ENCODE data around the gene KCNJ14.

Gene KCNJ14

DNA sequence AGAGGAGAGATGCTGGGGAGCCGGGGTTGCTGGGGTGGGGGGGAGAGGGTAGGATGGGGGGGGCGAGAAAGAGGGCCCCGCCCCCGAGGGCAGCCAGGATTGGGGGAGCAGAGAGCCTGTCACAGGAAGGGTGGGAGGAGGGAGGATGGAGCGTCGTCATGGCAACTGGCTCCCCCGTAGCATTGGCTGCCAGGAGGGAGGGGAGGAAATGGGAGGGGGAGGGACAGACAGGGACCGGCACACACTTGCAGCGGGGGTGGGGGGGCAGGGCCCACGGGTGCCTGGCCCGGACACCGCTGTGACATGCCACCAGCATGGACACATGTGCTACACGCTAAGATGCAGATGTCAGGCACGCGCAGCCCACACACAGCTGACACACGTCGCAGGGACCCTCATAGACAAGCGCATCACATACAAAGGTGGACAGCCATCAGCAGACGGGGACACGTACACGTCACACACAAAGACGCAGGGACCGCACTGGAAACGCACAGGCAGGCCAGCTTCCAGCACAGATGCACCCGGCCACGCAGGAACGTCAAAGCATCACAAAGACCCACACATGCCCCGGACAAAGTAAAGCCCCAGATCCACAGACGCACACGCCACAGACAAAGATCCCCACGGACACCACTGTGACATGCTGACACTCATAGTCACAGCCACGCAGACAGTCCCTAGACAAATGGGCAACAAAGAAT lies 56.6 kb downstream of the KCNJ14 start, which contains the start of gene LMTK3:
LMTK3 (minus strand) TSS at position 36 of the 704 bp plus-strand sequence. CDS start 259 bp downstream, outside the sequence.
- H3K36me3 ChIP-seq (ENCODE audit: insufficient read depth, low read length) = no peaks in the 10 kb centered on the region
- TF ChIP-seq, protein P1, sequence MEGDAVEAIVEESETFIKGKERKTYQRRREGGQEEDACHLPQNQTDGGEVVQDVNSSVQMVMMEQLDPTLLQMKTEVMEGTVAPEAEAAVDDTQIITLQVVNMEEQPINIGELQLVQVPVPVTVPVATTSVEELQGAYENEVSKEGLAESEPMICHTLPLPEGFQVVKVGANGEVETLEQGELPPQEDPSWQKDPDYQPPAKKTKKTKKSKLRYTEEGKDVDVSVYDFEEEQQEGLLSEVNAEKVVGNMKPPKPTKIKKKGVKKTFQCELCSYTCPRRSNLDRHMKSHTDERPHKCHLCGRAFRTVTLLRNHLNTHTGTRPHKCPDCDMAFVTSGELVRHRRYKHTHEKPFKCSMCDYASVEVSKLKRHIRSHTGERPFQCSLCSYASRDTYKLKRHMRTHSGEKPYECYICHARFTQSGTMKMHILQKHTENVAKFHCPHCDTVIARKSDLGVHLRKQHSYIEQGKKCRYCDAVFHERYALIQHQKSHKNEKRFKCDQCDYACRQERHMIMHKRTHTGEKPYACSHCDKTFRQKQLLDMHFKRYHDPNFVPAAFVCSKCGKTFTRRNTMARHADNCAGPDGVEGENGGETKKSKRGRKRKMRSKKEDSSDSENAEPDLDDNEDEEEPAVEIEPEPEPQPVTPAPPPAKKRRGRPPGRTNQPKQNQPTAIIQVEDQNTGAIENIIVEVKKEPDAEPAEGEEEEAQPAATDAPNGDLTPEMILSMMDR (IDR thresholded peaks at IDR 0.05; ENCODE audit: borderline replicate concordance, extremely low read depth, low read length, poor library complexity, severe bottlenecking) = no peak
- no peak for TF ChIP-seq EZH2 (IDR thresholded peaks at IDR 0.05; ENCODE audit: borderline replicate concordance, low read depth, low read length, severe bottlenecking)
- H3K27me3 ChIP-seq (ENCODE audit: insufficient read depth, low read length, poor library complexity) = no peaks in the 10 kb centered on the region
- peak; percentile 22; the same call in 1 of the 3 replicates for ATAC-seq (ENCODE audit: insufficient read depth, low read depth)
- H3K79me2 ChIP-seq (ENCODE audit: insufficient read depth, low read length) = no peaks in the 10 kb centered on the region
- no peak within 1 kb of the TSS for H3K9ac ChIP-seq (ENCODE audit: low read depth, low read length)
- no peak within 1 kb of the TSS for H2AFZ ChIP-seq (ENCODE audit: low read depth, low read length)
- peak within 1 kb of the TSS in 1 of 2 experiments; percentile 81; a peak in 2 of 4 replicates for H3K4me3 ChIP-seq (ENCODE audit: low read depth in 1 of 2, low read length in 2 of 2)
- peak; percentile 81 for DNase-seq
- H3K9me3 ChIP-seq (ENCODE audit: insufficient read depth, low read length, severe bottlenecking) = no peaks in the 10 kb centered on the region
- no peaks in the 10 kb centered on the region for H4K20me1 ChIP-seq (ENCODE audit: insufficient read depth, low read length)
- peaks cover 28% of the 10 kb centered on the region for H3K4me1 ChIP-seq (ENCODE audit: insufficient read depth, low read length)
- peak within 1 kb of the TSS; percentile 96 for H3K4me2 ChIP-seq (ENCODE audit: insufficient read depth, low read length)
- no peak within 1 kb of the TSS for H3K27ac ChIP-seq (ENCODE audit: low read length)

DNA sequence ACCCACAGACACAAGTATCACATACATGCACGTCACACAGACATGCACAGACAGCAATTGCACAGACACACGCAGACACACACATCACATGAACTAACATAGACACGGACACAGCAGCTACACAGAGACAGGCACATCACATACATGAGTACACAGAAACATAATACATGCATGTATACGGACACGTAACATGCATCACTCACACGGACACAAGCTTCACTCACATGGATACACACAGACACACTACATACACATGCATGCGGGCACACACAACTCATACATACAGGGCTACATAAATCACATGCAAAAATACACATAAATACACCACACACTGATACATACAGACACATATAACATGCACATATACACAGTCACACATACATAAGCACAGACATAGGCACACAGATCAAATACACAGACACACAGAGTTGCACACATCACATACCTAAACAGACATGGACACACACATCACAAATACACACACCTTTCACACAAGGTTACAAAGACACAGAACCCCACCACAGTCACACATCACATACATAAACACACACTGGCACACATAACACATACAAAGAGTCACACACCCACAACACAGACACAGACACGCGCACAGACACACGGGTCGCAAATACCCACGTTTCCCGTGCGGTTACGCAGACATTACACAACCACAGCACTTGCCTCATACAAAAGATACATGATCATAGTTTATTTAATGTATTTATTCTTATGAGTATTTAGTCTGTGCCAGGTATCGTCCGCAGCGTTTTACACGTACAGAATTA lies 57.3 kb downstream of the KCNJ14 start:
- DNase-seq (no peak), ATAC-seq (ENCODE audit: insufficient read depth, low read depth) (no peak)
- H3K4me1 ChIP-seq (ENCODE audit: insufficient read depth, low read length) = peaks cover 28% of the 10 kb centered on the region
- H4K20me1 ChIP-seq (ENCODE audit: insufficient read depth, low read length) = no peaks in the 10 kb centered on the region
- peak overlapping the region; percentile 71; the same call in 1 of the 2 replicates for H3K9ac ChIP-seq (ENCODE audit: low read depth, low read length)
- no peak overlapping the region for H3K27ac ChIP-seq (ENCODE audit: low read length)
- H3K36me3 ChIP-seq (ENCODE audit: insufficient read depth, low read length) = no peaks in the 10 kb centered on the region
- H3K9me3 ChIP-seq (ENCODE audit: insufficient read depth, low read length, severe bottlenecking) = no peaks in the 10 kb centered on the region
- no peaks in the 10 kb centered on the region for H3K27me3 ChIP-seq (ENCODE audit: insufficient read depth, low read length, poor library complexity)
- no peaks in the 10 kb centered on the region for H3K79me2 ChIP-seq (ENCODE audit: insufficient read depth, low read length)
- H3K4me2 ChIP-seq (ENCODE audit: insufficient read depth, low read length) = peak overlapping the region; percentile 96
- H3K4me3 ChIP-seq (ENCODE audit: low read depth in 1 of 2, low read length in 2 of 2) = peak overlapping the region in 1 of 2 experiments; percentile 81; a peak in 3 of 4 replicates
- H2AFZ ChIP-seq (ENCODE audit: low read depth, low read length) = peak overlapping the region; percentile 98; the same call in 1 of the 2 replicates
- TF ChIP-seq, protein P1 (IDR thresholded peaks at IDR 0.05; ENCODE audit: borderline replicate concordance, extremely low read depth, low read length, poor library complexity, severe bottlenecking) = no peak
- no peak for TF ChIP-seq EZH2 (IDR thresholded peaks at IDR 0.05; ENCODE audit: borderline replicate concordance, low read depth, low read length, severe bottlenecking)

DNA sequence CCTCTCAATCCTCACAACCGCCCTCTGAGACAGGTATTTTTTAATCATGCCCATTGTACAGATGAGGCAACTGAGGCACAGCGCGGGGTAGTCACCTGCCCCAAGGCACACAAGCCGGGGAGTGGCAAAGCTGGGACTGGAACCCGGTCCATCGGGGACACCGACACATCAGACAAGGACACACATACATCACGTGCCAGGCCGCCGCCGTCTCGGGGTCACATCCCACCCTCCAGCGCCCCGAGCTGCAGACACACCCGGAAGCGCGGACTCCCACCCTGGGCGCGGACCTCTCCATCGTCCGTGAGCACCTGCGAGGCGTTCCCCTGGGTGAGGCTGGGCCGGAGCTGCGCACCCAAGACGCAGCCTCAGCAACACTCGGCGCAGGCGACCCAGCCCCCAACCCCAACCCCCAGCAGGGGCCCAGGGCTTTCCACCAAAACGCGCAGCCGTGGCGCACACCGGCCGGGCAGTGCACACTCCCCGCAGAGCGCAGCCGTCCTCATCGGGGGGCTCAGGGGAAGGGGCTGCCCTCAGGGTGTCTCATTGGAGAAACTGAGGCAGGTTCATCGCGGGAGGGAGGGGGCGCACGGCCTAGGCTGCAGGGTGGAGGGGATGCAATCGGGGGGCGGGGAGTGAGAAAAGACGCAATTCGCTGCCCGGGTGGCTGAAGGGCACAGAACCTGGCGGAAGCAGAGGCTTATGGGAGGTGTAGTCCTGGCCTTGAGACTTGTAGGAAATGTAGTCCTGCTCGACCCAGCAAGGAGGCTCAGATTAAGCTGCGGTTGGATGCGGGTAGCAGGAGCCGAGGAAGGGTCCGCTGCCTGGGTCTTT lies 58.1 kb downstream of the KCNJ14 start:
- Histone ChIP-seq H3K79me2 (ENCODE audit: insufficient read depth, low read length) (no peaks in the 10 kb centered on the region), H3K27ac (ENCODE audit: low read length) (peak overlapping the region; percentile 70), H3K4me2 (ENCODE audit: insufficient read depth, low read length) (peak overlapping the region; percentile 96), H3K9me3 (ENCODE audit: insufficient read depth, low read length, severe bottlenecking) (no peaks in the 10 kb centered on the region), H3K4me3 (ENCODE audit: low read depth in 1 of 2, low read length in 2 of 2) (peak overlapping the region; percentile 58 to 81), H4K20me1 (ENCODE audit: insufficient read depth, low read length) (no peaks in the 10 kb centered on the region), H3K36me3 (ENCODE audit: insufficient read depth, low read length) (no peaks in the 10 kb centered on the region), H2AFZ (ENCODE audit: low read depth, low read length) (peak overlapping the region; percentile 98), H3K4me1 (ENCODE audit: insufficient read depth, low read length) (peaks cover 28% of the 10 kb centered on the region), H3K27me3 (ENCODE audit: insufficient read depth, low read length, poor library complexity) (no peaks in the 10 kb centered on the region), H3K9ac (ENCODE audit: low read depth, low read length) (peak overlapping the region; percentile 71)
- peak; percentile 95 for ATAC-seq (ENCODE audit: insufficient read depth, low read depth)
- TF ChIP-seq EZH2 (IDR thresholded peaks at IDR 0.05; ENCODE audit: borderline replicate concordance, low read depth, low read length, severe bottlenecking) = no peak
- TF ChIP-seq, protein P1 (IDR thresholded peaks at IDR 0.05; ENCODE audit: borderline replicate concordance, extremely low read depth, low read length, poor library complexity, severe bottlenecking) = no peak
- peak; percentile 83 for DNase-seq
